ENCODE data around the gene FHIT.
"Not testable (repeated sequence)": the region's sequence is repeated elsewhere in the genome, so short reads cannot be mapped to it uniquely, and the experiment has no call there.

The FHIT gene

GRCh38 chr3:60673123-60673522 is 578.1 kb downstream of the FHIT start:
- DNase-seq: no peak

- DNase-seq: not testable (repeated sequence)
Observed at GRCh38 chr3:60672337-60672736, 578.9 kb downstream of the FHIT start.

DNA sequence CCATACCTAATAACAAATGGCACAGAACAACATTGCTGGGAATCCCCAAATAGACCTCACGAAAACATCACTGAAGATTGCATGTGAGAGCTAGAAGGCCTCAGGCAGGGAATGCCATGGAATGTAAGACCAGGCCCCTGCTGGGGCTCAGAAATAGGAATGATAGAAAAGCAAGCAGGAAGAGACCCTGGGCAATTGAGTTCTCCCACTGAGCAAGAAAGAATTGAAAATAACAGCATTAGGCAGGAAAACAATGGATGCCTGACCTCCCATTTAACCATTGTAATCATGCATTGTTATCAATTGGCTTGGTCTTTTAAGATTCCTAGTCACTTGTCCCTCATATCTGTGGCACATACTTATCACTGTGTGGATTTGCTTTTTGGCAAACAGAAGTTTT is 581.6 kb downstream of the FHIT start:
- no peak for DNase-seq

- DNase-seq: no peak
Observed at GRCh38 chr3:60660026-60660425, 591.2 kb downstream of the FHIT start.

GRCh38 chr3:60659098-60659497 is 592.2 kb downstream of the FHIT start:
- DNase-seq: no peak

DNA sequence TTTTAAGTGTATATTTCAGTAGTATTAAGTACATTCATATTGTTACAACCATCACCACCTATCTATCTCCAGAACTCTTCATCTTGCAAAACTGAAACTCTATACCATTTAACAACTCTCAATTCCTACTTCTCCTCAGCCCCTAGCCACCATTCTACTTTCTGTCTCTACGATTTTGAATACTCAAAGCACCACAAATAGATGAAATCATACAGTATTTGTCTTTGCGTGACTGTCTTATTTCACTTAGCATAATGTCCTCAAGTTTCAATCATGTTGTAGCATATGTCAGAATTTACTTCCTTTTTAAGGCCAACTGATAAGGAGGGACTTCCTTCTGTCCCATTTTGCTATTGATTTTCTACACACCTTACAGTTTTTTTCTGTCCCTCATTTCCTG is 593.3 kb downstream of the FHIT start:
- no peak for DNase-seq

- no peak for DNase-seq
Observed at GRCh38 chr3:60652829-60653228, 598.4 kb downstream of the FHIT start.

DNA sequence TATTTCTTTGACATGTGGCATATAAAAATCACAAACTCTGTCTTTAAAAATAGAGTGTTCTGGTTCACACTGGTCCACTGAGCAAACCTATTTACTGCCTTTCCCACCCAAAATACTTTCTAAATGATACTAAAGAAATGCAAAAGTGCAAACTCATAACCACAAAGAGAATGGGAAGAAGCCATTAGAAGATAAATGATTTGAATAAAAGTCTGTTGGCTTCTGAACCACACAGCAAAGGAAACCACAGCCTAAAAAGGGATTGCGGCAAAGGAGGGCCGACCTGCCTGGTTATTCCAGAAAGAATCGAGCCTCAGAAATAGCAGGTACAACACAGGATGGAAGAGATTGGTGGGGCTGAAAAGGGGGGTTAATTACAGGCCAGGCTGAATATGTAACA is 599.5 kb downstream of the FHIT start:
- no peak for DNase-seq

DNA sequence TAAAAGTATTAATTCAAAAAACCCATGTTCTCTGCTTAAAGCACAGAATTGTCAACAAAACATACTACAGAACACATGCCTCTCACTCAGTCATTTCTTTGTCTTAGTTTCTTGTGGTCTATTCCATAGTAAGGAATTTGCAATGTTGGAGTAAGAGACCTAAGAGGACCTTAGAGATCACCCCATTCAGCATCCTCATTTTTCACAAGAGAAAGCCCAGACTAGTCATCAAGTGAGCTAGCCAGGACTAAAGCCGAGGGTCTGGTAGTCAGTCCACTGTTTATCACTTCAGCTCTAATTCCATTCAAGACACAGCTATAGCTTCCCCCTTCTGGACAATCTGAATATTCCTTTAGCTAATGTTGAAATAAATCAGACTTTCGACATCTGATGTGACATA is 601.1 kb downstream of the FHIT start:
- DNase-seq: no peak

DNA sequence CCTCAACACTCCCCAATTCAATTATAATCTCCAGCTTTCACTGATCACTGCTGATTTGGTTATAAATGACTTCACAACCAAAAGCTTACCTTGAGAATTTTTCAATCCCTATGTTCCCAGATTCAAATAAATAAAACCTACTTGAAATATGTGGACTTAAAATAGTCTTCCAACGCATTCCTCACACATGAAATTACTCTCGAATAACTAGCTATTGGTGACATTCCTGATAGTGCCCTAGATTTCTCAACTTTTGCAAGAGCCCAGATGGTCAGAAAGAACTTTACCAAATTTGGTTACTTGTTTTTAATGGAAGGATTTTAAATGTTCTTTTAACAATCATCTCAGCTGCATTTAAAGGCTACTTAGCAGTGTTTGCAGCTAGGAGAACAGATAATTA is 605.5 kb downstream of the FHIT start:
- no peak for DNase-seq

DNA sequence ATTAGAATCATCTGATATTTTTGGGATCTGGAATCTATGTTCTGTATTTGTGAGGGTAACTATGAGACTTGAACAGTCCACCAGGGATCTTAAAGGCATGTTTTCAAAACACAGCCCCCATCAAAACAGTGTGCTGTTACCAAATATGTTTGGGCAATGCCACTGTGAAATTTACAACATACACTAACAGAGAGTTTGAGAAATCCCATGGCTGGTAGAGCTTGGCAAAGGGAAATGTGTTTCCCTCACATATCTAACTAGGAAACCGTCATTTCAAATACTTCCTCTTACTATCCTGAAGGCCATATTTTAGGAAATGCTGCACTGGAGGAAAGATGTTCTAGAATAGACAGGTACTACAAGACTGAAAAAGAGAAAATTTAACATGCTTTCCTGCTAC is 607.4 kb downstream of the FHIT start:
- DNase-seq: no peak

- DNase-seq: no peak
Observed at GRCh38 chr3:60641354-60641753, 609.9 kb downstream of the FHIT start.

GRCh38 chr3:60636846-60637245 is 614.4 kb downstream of the FHIT start:
- no peak for DNase-seq

DNA sequence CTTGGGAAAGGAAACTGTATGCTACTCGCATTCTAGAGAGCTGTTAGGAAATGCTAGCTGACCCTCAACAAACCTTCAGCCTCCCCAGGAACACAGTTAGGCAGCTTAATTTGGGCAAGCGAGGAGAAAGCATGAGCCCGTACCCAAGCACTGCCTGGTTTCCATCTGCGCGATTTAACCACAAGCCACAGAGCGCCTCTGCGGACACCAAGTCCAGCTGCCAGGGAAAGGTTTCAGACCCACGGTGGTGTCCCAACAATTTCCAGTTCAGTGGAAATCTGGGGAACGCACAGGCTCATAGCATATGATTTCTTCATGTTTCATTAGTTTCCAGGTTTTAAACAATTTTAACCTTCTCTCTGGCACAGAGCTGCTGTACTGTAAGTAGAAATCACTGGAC is 617.6 kb downstream of the FHIT start:
- no peak for DNase-seq

GRCh38 chr3:60631509-60631908 is 619.7 kb downstream of the FHIT start:
- DNase-seq: no peak

GRCh38 chr3:60630953-60631352 is 620.3 kb downstream of the FHIT start:
- no peak for DNase-seq

DNA sequence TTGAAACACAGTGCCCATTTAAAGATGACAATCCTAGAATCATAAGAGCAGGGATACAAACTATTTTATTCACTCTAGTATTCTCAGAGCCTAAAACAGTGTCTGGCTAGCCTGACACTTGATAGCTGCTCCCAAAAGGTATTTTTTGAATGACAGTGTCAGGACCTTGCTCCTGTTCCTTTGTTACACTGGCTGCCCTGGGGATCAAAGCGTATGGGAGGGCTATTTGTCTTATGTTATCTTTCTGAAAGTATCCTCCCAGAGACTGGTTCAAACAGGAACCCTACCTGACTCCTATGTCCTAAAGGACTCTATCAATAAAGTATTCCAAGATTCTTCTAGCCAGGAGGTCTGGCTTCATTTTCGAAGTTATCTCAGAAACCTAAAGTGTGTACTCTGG is 621.4 kb downstream of the FHIT start:
- DNase-seq: no peak

DNA sequence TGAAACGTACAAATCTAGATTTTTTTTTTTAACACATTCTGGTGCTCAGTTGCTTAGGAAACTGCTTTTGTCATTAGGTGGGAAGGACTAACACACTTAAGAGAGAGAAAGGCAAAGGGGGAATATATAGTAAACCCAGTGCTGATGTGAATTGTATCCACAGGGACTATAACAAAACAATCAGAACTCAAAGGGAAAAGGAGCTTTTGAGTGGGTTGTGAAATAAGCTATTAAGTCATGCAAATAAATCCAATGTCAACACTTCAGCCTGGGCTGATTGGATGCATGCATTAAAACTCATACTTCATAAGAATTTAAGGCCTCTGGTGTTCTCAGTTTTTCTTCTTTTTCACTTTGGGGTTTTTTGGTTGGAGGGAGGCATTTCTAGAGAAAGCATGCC is 628.9 kb downstream of the FHIT start:
- no peak for DNase-seq

GRCh38 chr3:60617188-60617587 is 634.1 kb downstream of the FHIT start:
- DNase-seq: no peak

DNA sequence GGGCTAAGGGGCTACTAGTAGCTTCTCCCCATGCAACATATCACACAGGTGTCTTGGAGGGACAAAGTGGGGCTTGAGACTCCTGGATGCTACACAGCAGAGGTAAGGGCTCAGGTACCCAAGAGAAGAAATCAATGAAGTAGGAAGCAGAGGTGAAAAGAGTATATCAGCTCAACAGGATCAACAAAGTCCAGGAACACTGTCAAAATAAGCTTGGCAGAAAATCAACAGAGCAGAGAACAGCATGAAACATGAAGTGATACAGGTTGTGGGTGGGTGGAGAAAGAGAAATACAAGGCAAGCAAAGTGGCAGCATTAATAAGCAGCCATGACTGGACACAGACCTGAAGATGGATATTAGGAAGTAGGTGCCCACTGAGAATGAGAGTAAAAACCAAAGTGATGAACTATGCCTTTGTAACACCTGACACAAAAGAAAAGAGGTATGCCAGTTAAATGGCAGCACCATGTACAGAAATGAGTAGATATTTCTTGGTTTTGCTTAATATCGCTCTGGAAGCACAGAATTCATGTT is 637.4 kb downstream of the FHIT start:
- no peak for DNase-seq

DNA sequence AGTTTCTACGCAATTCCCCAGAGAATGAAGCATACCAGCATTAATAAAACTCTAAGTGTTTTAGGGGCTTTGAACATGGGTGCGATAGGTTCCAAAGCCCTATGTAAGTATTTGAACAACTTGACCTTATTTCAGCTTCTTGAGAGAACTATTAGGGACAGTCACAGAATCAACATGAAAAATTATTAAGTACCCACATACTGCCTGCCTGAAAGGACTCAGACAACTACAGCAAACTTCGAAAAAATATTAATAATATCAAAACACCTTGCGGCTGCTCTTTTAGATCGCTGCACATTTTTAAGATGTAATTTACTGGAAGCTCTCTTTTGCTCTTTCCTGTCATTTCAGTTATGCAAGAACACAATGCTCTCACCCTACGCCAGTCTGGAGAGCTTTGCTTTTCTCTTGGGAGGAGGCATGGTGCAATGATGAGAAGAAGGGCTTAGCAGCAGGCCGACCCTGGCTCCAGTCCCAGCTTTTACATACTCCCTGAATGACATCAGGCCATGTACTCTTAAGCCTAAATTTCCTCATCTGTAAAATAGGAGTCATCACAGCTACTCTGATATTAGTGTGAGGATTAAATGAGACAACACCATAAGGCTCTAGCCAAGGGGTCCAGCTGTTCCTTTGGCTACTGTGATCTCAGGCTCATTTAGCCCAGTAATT is 640.7 kb downstream of the FHIT start:
- DNase-seq: no peak

- DNase-seq: no peak
Observed at GRCh38 chr3:60609446-60609845, 641.8 kb downstream of the FHIT start.

GRCh38 chr3:60603860-60604259 is 647.4 kb downstream of the FHIT start:
- no peak for DNase-seq

DNA sequence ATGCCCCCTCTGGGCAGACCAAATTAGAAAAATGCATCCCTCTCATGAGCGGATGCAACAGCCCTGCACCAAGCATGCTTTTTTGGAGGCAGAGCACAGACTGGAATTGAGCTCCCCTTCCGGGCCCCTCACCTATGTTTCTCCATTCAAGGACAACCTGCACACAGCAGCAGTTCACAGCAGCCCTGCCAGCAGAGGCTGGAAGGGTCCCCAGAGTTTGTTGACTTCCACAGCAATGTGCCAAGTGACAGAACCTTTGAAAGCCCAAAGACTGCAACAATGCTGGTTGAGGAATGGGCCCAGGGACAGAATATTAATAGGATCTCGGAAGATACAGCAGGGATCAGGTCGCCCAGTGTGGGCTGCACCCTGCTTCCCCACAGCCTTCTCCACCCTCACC is 650.4 kb downstream of the FHIT start:
- no peak for DNase-seq

DNA sequence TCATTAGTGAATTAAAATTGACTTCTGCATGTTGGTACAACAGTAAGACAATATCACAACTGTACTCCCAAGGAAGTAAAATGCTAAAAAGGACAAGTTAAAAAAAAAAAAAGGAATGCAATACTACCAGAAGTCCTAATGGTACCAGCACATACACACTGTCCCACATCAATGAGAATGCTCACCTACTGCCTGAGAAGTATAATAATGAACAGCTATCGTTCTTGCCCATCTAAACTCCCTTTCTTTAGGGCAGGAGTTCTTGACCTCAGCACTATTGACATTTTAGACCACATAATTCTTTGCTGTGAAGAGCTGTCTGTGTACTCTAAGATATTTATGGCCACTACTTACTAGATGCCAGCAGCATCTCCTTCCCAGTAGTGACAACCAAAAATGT is 651.7 kb downstream of the FHIT start:
- DNase-seq: no peak
